Bronchial epithelial cell (primary cell): Measurements from ENCODE around the gene KIZ. TPM values are rescaled to one million over a fixed set of nuclear protein-coding genes. Genes with fewer than 3 reads are reported as not detected.

ENCODE experiments used
- DNase-seq: peaks from one replicate; pipeline ENCODE4 v3.0.0-alpha.2; 2010; ENCODE audit warnings: low read depth
- FAIRE-seq: peaks from 2 replicates; lab custom pipeline; 2011; peaks lifted over from hg19 to GRCh38; lab: Jason Lieb, UNC
- H3K27me3 ChIP-seq: 2 replicates; pipeline ENCODE4 v1.5.1; 2011; ENCODE audit warnings: low read length; ENCODE audit not compliant: control insufficient read depth, insufficient read depth
- H3K36me3 ChIP-seq: 2 replicates; pipeline ENCODE4 v1.5.1; 2011; ENCODE audit warnings: low read length; ENCODE audit not compliant: control insufficient read depth, insufficient read depth
- H3K4me3 ChIP-seq: 2 replicates; pipeline ENCODE4 v1.5.1; 2011; ENCODE audit warnings: mild to moderate bottlenecking, low read depth, low read length, control low read depth
- total RNA-seq: library from RNA; depleted of rRNA; stranded (reverse); fragments of >200 nt; gene quantifications from 2 replicates; pipeline ENCODE4 v1.2.1, GENCODE V29; 2014
- TF ChIP-seq, protein P1 (sequence below): IDR thresholded peaks from 2 replicates; pipeline ENCODE4 v1.5.1; 2011; ENCODE audit warnings: mild to moderate bottlenecking, moderate library complexity, low read length, control low read depth, inconsistent platforms; ENCODE audit not compliant: insufficient read depth, severe bottlenecking

KIZ gene
- total RNA-seq, 1 donor from 2014 or later: 12.9 TPM

DNA sequence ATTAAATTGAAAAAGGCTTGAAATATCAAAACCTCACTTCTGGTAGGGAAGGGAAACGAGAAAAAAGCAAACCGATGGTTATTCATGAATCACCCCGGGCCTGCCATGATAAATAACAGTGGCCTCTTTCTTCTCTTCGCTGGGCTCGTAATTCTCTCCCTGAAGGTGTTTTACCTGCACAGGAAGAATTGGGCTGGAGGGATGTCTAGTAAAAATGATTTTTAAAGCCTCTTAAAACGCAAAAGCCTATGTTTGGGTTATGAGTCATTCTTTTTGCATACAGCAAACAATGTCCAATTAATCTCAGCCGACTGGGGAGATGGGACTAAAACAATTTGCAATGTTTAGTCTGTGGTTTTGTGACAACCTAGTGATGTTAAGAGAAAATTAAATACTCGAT, 36.5 kb upstream of the KIZ start:
- Histone ChIP-seq H3K27me3 (peaks cover 1% of the 10 kb centered on the region), H3K4me3 (no peak overlapping the region), H3K36me3 (no peaks in the 10 kb centered on the region)
- DNase-seq (no peak), FAIRE-seq (no peak)
- TF ChIP-seq, protein P1, sequence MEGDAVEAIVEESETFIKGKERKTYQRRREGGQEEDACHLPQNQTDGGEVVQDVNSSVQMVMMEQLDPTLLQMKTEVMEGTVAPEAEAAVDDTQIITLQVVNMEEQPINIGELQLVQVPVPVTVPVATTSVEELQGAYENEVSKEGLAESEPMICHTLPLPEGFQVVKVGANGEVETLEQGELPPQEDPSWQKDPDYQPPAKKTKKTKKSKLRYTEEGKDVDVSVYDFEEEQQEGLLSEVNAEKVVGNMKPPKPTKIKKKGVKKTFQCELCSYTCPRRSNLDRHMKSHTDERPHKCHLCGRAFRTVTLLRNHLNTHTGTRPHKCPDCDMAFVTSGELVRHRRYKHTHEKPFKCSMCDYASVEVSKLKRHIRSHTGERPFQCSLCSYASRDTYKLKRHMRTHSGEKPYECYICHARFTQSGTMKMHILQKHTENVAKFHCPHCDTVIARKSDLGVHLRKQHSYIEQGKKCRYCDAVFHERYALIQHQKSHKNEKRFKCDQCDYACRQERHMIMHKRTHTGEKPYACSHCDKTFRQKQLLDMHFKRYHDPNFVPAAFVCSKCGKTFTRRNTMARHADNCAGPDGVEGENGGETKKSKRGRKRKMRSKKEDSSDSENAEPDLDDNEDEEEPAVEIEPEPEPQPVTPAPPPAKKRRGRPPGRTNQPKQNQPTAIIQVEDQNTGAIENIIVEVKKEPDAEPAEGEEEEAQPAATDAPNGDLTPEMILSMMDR: no peak

DNA sequence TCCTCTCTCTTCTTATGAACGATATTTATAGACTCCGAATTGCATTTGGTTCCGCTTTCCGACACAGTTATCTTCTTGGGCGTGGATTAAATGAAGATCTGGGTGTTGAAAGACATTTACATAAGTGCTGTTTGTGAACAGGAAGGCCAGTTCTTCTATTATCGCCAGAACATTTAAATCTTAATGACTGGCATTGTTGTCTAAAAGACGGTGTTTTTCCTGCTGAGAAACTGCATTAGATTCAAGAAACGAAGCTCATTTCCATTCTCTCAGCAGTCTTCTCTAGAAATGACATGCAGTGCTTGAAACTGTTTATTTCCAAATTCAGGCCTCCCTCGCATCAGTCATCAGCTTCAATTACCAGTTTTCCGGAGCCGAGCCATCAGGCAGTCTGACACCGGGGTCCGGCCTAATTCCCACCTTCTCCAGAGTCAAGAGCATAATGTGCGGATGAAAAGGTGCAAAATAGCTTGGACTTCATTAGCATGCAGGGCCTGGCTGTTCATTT, 35.7 kb upstream of the KIZ start:
- no peaks in the 10 kb centered on the region for H3K36me3 ChIP-seq
- H3K4me3 ChIP-seq: no peak overlapping the region
- TF ChIP-seq, protein P1: no peak
- H3K27me3 ChIP-seq: peaks cover 1% of the 10 kb centered on the region
- DNase-seq: no peak
- FAIRE-seq: no peak

DNA sequence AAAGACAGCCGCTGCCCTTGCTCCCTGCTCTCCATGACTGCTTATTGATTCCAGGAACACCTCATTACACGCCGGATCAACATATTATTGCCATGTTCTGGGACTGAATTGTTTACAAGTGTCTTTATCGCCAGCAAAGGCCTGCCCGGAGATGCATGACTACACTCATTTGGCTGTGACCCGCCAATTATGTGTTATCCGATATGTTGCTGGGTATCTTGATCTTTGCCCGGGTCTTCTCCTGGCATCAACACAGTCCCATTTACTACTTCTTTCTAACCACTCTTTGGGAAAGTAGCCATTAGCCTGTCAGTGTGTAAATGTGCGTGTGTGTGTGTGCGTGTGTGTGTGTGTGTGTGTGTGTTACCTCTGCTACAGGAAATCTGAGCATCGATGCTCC, 35.2 kb upstream of the KIZ start:
- Histone ChIP-seq H3K4me3 (no peak overlapping the region), H3K27me3 (peaks cover 1% of the 10 kb centered on the region), H3K36me3 (no peaks in the 10 kb centered on the region)
- TF ChIP-seq, protein P1: no peak
- DNase-seq (no peak), FAIRE-seq (no peak)

DNA sequence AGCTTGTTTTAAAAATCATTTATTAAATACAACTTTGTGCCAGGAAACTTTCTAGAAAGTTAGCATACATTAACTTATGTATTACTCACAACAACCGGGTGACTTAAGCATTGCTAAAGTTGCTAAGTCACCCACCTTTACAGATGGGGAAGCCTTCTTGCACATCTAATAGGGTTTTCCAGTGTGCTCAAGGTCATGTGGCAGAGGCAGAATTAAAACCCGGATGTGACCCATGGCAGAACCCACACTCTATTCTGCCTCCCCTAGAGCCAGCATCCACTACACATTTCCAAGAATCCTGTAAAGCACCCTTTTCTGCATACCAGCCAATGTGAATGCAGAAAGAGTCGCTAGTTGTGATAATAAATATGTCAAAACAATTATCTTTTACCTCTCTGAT, 33.1 kb upstream of the KIZ start:
- H3K4me3 ChIP-seq: no peak overlapping the region
- TF ChIP-seq, protein P1: no peak
- H3K27me3 ChIP-seq: peaks cover 1% of the 10 kb centered on the region
- DNase-seq (no peak), FAIRE-seq (no peak)
- no peaks in the 10 kb centered on the region for H3K36me3 ChIP-seq

DNA sequence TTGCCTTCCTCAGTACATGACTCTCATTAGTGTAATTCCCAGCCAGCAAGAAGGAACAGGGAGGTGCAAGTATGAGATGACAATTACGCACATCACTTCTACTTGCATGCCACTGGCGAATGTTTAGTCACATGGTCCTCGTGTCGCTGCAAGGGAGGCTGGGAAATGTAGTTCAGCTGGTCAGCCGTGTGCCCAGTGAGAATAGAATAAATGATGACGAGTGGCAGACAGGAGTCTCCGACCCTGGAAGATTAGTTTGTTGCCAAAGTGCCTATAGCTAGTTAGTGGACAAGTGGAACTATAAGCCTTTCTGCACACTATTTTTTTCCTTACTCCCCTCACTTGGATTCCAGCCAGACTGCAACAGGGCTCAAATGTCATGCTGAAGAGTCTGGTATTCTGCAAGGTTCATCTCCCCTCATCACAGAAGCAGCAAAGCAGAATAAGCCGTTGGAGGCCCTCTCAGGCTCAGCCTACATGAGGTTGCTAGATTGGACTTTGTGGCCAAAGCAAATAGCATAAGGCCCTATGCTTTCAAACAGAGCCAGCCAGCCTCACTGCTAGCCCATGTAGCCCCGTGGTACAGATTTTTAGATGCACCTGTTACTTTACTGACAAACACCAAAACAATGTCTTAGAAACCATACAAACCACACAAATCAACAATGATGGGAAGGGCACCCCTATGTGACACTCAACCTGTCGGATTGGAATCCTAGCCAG, 29.4 kb upstream of the KIZ start:
- peak; percentile 58 for DNase-seq
- TF ChIP-seq, protein P1: no peak
- FAIRE-seq: no peak
- Histone ChIP-seq H3K27me3 (peaks cover 24% of the 10 kb centered on the region), H3K36me3 (no peaks in the 10 kb centered on the region), H3K4me3 (no peak overlapping the region)
